ENCODE results near the gene SEPTIN5.
"Not testable (repeated sequence)": the region's sequence is repeated elsewhere in the genome, so short reads cannot be mapped to it uniquely, and the experiment has no call there.

SEPTIN5 gene

GRCh38 chr22:19680911-19681862, 33.1 kb upstream of the SEPTIN5 start:
- DNase-seq, result no peak

GRCh38 chr22:19681863-19682245, 32.4 kb upstream of the SEPTIN5 start:
- DNase-seq, result no peak

DNA sequence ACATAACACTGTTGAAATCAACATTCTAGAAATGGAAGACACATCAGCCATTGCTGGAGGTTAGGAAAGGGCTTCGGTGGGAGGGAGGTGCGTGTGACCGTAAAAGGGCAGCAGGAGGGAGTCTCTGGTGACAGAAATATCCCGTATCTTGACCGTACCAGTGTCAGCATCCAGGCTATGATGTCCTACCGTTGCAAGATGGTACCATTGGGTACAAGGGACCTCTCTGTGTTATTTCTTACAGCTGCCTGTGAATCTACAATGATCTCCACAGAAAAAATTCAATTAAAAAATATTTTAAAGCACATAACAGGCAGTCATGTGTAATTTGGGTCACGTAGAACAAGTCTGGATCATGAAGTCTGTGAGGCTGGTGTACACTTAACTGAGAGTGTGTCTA, 27.4 kb upstream of the SEPTIN5 start:
- no peak for DNase-seq

GRCh38 chr22:19687561-19688300, 26.6 kb upstream of the SEPTIN5 start:
- no peak for DNase-seq

DNA sequence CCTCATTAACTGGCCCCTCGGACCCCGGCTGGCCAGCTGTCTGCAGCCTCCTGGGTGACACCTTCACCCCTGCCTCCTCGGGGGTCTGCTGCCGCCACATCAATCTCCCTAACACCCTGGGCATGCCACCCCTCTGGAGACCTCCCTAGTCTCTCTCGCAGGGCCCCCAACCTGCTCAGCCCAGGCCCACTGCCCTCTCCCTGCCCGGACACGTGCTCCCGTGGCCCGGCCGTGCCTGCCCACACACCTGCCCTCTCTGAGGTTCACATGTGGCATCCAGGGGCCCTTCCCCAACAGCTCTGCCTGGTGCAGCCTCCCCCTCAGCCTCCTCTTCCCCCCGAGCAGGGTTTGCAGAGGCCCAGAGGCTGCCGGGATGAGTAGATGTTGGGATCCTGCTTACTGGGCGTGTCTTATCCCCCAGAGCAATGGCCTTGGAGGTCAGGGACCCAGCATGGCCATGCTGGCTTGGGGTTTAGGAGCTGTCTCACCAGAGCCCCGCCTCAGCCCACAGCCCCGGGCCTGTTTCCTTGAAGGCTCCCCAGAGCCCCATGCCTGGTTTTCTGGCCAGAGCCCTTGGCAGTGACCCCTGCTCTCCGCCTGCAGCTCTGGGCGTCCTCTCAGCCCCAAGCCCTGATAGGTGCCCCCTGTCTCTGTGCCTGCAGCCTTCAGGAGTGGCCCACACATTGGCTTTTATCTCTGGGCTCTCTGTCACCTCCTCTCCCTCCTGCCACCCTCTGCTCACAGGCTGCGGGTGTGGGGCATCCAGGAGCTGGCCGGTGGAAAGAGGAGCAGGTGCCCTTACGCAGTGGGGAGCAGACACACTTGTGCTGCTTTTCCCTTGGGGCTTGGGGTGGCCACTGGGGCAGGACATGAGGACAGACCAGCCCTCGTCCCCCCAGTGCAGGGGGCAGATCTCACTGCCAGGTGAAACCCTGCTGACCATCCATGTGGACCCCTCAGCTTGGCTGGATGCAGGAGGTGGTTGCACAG, 25.7 kb upstream of the SEPTIN5 start:
- DNase-seq, result no peak

- no peak for DNase-seq
Measured at GRCh38 chr22:19689408-19689807, 24.9 kb upstream of the SEPTIN5 start.

GRCh38 chr22:19691007-19691720, 23.1 kb upstream of the SEPTIN5 start:
- no peak for DNase-seq

DNA sequence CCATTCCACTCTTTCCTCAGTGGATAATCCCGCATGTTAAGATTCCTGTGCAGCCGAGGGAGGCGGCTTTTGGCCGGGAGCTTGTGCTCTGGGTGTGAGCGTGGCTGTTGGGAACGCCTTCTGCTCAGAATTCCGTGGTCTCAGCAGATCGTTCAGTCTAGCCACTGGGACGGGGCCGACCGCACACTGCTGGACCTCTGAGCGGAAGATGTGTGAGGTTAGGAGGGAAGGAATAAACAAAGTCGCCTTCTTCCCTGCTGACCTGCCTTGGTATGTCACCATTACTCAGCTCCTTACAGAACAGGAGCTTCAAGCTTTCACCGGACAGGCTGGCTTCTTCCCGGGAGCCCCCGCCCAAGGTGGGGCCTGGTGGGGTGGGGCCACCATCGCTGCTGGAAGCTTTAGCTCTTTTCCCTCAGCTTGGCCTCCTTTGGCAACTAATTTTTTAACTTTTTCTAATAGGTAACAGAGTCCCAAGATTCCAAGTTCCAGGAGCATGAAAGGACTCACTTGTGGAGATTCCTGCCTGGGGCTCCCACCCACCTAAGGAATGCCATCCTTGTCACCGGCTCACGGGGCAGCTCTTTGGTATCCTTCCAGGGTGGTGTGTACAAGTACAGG, 22.5 kb upstream of the SEPTIN5 start:
- no peak for DNase-seq

DNA sequence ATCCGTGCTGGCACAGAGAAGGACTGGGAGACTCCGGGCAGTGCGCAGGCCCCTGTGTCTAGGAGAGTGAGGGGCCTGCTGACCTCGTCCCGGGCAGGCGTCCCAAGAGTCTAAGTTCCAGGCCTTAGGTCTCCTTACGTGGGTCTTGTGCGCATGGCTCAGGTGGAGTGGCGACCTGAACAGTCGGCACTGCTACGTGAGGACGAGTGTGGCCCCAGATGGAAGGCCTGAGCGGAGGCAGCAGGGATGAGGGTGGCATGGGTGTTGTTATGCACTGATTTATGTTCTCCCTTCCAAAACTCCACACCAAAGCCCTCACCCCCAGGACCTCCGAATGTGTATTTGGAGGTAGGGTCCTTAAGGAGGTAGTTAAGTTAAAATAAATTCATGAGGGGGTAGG, 20.7 kb upstream of the SEPTIN5 start:
- DNase-seq, result no peak

GRCh38 chr22:19693981-19694670, 20.2 kb upstream of the SEPTIN5 start:
- no peak for DNase-seq

DNA sequence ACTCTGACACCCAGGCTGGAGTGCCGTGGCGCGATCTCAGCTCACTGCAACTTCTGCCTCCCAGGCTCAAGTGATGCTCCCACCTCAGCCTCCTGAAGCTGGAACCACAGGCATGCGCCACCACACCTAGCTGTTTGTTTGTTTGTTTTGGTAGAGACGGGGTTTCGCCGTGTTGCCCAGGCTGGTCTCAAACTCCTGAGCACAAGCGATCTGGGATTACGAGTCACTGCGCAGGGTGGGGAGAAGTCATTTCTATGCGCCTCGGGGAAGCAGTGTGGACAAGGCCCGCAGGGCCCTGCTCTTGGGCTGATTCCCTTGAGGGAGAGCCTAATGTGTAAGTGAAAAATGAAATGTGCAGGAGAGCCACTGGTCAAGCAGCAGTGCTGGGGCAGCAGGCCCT, 19.6 kb upstream of the SEPTIN5 start:
- no peak for DNase-seq

DNA sequence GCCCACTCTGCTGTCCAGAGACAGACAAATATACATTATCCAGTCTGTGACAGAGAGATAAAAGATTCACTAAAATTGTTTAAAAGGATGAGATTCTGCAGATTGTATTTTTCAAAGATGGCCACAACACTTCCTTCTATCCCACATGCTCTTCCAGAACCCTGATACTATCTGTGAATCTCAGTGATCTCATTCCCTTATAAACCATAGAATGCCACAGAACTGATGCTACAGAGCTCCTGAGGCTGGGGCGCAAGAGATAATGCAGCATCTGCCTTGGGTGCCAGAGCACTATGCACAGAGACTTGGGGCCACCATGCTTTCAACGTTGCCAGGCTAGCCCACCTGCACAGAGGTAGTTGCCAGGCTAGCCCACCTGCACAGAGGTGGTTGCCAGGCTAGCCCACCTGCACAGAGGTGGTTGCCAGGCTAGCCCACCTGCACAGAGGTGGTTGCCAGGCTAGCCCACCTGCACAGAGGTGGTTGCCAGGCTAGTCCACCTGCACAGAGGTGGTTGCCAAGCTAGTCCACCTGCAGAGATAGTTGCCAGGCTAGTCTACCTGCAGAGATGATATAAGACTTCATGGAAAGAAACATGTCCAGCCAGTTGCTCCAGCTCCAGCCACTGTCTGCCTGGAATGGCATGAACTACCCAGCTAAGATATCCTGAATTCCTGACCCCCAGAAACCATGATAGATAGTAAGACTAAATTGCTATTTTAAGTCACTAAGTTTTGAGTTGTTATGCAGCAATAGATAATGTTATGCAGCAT, 17.6 kb upstream of the SEPTIN5 start:
- no peak for DNase-seq

GRCh38 chr22:19697871-19698270, 16.4 kb upstream of the SEPTIN5 start:
- DNase-seq, result not testable (repeated sequence)

- no peak for DNase-seq
Measured at GRCh38 chr22:19700790-19701419, 13.4 kb upstream of the SEPTIN5 start.

GRCh38 chr22:19701420-19702145, 12.7 kb upstream of the SEPTIN5 start:
- no peak for DNase-seq

GRCh38 chr22:19703869-19704268, 10.4 kb upstream of the SEPTIN5 start:
- no peak for DNase-seq

DNA sequence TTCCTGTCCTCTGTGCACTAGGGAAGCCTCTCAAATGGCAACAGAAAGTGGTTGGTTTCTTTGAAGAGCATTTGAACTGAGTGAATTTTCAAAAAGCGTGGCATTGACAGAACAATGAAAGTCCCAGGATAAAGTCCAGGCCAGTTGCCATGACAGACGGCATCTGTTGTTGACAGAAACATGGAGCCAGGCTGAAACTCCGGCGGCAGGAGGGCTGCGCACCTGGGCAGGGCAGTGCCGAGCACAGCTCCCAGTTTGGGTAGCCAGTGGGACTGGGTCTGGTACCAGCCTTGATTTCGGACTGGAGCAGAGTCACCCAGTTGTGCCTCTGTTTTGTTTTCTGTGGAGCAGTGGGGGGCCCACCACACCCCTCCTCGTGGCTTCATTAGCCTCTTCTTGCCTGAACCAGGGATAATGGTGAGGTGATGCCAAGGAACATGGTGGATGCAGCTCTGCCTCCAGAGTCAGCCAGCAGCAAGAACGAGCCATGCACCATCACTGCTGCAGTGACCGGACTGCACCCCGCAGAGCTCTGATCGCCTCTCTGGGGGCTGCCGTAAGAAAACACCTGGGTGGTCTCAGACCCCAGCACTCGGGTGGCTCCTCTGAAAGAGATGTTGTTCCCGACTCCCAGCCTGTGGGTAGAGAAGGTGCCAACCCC, 9.8 kb upstream of the SEPTIN5 start:
- no peak for DNase-seq

DNA sequence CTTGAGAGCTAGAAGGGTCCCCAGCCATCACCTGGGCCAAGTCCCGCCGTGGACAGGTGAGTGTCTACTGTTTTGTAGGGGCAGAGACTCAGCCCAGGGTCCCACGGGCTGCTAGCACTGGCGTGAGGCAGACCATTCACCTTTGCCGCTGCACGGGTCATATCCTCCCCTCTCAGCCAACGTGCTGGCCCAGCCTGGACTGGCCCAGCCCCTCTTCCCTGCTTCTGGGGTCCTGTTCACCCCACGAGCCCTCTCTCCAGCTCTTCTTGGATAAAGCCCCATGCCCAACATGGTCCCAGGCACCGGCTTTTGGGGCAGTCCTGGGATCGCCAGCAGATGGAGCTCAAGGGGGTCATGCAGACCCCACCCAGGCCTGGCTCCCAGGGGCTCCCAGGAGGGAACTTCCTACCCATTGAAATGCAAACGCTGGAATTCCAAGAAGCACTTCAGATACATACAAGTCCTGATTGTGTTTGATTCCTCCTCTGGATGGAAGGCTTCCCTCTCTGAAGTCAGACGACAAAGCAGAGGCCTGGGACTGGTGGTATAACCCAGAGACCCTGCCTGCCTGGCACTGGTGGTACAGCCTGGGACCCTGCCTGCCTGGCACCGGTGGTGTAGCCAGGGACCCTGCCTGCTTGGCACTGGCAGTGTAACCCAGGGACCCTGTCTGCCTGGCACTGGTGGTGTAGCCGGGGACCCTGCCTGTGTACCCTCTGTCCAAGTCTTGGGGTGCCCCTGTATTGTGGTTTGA, 8.9 kb upstream of the SEPTIN5 start:
- no peak for DNase-seq
